HG02763 (cell line): Measurements from ENCODE around the gene NCAPD3.

Experiments
- ATAC-seq: cut with Tn5 transposase; IDR thresholded peaks from one replicate; pipeline ENCODE4 v1.9.1; 2021; ENCODE audit warnings: mild to moderate bottlenecking, moderate library complexity; ENCODE audit not compliant: unreplicated experiment

Gene NCAPD3

DNA sequence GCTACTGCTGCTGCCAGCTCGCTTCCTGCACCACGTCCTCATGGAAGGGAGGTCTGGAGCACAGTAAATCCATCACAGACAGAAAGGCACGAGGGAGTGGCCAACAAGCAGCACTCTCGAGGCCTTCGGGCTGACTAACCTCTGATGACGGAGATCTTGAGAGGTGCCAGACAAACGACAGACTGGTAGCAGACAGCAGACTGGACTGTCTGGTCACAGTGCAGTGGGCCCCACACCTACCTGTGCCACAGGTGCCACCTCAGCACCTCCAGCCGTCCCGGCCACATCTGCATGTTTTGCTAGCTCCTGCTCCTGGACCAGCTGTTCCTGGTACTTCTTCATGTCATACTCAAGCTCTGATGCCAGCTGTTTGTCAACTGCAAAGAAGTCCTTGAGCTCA, 64.1 kb downstream of the NCAPD3 start:
- no peak for ATAC-seq

DNA sequence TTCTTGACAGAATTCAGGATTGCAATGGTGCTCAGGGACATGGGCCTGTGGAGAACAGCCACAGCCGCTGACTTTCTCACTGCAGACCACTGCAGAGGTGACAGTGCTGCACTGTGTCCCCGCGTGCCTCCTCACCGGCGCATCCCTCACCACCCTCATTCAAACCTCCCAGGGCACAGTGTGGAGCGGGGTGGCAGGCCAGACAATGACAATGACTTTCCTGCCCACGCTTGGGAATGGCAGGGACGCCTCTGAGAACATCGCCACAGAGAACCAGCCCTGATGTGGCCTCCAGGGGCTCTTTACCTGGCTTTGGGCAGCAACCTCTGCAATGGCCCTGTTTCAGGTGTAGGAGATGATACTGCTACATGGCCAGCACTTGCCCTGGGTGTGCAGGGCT, 65.7 kb downstream of the NCAPD3 start:
- no peak for ATAC-seq

DNA sequence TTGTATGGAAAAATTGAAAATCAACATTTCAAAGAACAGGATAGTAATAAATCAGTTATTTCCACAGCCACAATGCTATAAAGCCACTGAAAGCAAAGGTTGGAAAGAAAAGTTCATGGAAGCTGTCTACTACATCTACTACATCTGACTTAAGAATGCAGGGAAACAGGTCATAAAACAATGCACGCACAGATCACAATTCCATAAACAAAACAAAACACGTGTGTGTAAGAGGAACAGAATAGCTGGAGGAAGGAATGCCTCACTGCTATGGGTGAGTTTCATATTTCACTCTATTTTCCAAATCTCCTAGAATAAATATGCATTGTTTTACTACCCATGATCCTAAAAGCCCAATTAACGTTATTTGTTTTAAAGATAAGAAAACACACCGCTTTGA, 66.3 kb downstream of the NCAPD3 start:
- ATAC-seq: no peak

DNA sequence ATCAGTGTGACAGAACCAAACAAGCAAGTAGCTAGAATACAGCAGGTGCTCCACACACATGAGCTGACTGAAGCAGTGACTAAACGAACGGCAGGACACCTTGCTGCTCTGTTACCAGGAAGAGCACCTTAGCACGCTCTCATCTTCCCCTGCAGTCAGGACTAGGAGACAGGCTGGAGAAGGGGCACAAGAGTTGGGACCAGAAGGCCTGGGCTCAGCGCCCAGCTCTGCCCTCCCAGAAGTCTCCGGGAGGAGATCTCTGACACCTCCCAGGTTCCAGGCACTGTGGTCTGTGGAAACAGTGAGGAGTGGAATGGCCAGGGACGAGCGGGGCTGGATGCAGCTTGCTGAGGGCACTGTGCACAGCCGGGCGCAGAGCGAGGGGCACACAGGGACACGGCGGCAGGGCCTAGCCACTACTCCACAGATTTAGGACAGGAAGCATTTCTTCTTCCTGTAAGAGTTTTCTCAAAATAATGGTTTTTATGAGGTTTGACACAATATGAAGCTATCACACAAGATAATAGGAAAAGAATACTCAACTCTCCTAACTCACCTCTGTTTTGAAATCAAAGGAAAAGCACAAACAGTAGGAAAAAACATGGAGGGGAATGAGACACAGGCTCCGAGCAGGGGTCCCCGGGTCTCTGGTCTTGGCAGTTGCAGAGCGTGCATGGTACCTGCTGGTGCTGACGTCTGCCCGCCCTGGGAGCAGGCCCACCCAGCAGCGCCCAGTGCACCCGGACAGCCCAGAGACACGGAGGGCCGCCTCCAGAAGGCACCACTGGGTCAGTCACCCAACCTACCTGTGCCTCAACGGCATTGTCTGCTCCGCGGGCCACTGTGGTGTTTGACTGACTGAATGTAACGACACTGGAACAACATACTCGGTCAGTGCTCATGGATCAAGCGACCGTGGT, 67.6 kb downstream of the NCAPD3 start:
- no peak for ATAC-seq

DNA sequence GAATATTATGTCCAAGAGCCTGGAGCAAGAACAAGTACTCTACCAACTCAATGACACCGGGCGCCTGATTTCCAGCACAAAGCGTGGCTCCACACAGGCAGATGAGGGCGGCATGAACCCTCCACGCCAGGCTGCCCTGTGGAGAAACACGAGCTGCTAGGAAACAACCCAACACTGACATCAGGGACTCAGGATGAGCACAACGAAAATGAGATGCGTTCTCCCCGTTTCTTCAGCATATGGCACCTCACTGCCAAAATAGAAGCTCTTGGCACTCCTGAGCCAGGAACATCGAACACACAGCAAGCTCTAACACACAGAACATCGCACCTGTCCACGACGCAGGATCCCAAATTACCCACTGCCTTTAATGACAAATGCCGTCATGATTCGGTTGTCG, 68.3 kb downstream of the NCAPD3 start:
- no peak for ATAC-seq

DNA sequence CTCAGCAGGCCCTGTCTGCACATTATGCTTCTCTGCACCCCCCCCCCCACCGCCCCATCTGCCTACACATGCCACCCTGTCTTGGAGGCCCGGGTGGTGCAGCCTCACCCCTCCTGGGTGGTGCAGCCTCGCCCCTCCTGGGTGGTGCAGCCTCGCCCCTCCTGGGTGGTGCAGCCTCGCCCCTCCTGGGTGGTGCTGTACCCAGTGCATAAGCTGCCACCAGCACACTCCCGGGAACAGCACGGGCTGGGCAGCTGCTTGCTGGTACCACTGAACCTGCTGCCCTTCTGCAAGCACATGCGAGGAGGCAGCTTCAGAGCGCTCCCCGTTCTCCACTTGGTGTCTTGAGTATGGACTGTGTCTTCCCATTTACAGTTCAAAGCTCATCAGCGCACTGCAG, 69.3 kb downstream of the NCAPD3 start:
- ATAC-seq: no peak

DNA sequence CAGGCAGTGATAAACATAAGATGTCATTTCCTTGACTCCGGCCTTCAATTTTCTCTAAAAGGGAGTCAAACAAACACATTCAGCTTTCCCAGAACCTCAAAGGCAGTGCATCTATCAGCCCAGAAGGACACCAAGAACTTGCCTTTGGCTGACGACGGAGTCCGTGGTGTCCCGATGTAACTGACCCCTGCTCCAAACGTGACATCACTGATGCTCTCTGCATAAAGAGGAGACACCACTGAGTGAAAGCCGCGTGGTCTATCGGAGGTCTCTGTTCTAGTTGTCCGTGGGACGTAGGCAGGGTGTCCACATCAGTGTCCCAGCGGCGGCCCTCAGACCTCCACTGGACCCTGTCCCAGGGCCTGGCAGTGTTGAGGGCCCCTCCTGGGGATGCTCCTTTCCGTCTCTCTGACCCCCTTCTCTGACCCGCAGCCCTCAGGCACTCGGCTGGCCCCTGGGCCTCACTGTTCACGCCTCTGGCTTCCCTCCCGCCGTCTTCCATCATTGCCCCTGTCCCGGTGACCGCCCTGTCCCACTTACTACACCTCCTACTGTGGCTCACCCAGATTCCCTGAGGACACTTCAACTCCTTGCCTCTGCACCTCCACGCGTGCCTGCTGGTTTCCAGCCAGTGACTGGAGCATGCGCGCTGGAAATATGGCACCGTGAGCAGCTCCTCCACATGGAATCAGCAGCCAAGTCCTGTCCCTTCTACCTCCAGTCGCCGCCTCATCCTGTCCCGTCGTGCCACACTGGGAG, 70.4 kb downstream of the NCAPD3 start:
- no peak for ATAC-seq

DNA sequence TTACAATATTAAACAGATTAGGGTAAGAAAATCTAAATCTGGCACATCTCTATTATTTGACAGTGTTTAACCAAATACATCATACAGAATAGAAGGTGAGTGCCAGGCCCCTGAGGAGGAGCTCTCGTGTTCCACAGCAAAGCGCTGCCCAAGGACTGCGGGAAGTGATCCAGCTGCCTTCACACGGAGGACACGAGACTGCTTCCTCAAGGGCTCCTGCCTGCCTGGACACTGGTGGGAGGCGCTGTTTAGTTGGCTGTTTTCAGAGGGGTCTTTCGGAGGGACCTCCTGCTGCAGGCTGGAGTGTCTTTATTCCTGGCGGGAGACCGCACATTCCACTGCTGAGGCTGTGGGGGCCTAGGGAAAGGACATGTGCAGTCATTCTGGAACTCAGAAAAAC, 71.1 kb downstream of the NCAPD3 start:
- no peak for ATAC-seq

DNA sequence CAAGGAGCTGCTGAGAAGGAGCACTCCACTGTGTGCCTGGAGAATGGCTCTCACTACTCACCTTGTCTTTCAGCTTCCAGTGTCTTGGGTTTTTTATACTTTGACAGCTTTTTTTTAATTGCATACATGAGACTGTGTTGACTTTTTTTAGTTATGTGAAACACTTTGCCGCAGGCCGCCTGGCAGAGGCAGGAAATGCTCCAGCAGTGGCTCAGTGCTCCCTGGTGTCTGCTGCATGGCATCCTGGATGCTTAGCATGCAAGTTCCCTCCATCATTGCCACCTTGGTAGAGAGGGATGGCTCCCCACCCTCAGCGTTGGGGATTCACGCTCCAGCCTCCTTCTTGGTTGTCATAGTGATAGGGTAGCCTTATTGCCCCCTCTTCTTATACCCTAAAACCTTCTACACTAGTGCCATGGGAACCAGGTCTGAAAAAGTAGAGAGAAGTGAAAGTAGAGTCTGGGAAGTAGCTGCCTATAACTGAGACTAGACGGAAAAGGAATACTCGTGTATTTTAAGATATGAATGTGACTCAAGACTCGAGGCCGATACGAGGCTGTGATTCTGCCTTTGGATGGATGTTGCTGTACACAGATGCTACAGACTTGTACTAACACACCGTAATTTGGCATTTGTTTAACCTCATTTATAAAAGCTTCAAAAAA, 72.6 kb downstream of the NCAPD3 start:
- no peak for ATAC-seq

DNA sequence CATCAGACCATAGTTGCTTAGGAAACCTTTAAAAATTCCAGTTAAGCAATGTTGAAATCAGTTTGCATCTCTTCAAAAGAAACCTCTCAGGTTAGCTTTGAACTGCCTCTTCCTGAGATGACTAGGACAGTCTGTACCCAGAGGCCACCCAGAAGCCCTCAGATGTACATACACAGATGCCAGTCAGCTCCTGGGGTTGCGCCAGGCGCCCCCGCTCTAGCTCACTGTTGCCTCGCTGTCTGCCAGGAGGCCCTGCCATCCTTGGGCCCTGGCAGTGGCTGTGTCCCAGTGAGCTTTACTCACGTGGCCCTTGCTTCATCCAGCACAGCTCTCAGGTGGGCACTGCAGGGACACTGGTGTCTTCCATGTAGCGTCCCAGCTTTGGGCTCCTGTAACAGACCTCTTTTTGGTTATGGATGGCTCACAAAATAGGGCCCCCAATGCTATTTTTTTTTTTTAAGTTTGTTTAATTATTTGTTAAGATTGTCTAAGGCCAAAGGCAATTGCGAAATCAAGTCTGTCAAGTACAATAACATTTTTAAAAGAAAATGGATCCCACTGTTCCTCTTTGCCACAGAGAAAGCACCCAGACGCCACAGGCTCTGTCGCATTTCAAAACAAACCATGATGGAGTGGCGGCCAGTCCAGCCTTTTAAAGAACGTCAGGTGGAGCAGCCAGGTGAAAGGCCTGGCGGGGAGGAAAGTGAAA, 73.4 kb downstream of the NCAPD3 start:
- ATAC-seq: no peak

DNA sequence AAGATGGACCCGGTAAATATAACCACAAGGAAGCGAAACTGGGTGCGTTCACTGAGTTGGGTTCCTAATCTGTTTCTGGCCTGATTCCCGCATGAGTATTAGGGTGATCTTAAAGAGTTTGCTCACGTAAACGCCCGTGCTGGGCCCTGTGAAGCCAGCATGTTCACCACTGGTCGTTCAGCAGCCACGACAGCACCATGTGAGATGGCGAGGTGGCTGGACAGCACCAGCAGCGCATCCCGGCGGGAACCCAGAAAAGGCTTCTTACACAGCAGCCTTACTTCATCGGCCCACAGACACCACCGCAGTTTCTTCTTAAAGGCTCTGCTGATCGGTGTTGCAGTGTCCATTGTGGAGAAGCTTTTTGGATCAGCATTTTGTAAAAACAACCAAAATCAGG, 74.4 kb downstream of the NCAPD3 start:
- ATAC-seq: no peak

DNA sequence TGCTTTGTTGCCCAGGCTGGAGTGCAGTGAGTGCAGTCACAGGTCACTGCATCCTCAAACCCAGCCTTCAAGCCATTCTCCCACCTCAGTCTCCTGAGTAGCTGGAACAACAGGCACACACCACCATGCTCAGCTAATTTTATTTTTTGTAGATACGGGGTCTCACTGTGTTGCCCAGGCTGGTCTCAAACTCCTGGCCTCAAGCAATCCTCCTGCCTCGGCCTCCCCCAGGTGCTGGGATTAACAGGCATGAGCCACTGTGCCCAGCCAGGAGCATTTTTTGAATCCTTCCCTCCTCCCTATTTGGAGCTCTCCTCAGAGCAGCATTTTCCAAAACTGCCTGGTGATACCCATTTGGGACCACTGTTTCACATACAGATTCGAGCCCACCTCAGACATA, 77.2 kb downstream of the NCAPD3 start:
- no peak for ATAC-seq

DNA sequence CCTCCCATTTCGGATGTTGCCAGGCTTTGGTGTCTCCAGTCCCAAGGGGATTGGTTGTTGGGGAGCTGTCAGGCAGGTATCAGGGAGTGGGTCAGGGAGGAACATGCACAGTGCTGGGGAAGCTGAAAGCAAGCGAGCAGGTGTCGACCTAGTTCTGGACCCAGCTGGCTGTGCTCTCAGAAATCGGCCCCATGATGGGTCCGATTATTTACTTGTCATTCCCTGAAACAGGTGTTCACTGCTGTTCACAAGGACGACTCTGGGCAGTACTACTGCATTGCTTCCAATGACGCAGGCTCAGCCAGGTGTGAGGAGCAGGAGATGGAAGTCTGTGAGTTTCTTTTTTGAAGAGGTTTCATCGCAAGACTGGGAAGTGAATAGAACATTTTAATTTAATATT, 78.1 kb downstream of the NCAPD3 start:
- ATAC-seq: no peak

DNA sequence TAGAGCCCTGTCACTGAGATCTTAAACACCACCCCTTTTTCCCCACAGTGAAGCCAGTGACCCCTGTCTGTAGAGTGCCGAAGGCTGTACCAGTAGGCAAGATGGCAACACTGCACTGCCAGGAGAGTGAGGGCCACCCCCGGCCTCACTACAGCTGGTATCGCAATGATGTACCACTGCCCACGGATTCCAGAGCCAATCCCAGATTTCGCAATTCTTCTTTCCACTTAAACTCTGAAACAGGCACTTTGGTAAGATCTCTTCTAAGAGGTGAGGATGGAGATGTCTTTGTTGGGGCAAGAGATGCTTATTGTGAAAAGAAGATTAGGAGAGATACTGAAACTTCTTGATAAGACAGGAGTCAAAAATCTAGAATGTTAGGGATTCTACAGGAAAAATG, 79.0 kb downstream of the NCAPD3 start:
- no peak for ATAC-seq

DNA sequence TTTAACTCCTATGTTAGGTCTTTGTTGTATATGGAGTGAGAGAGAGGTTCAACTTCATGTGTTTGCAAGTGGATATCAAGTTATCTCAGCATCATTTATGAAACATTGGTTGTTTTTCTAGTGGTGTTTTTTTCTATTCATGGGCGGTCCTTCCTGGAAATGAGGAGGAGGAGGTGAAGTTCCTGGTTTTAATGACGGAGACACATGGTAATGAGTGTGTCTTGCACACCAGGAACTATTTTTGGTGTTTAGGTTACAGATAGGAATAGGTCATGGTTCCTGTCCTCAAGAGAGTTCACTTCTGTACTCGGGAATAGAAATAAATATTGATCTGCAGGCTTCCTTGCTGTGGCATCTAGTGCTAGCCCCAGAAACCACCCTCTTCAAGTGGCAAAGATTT, 80.0 kb downstream of the NCAPD3 start:
- ATAC-seq: no peak

DNA sequence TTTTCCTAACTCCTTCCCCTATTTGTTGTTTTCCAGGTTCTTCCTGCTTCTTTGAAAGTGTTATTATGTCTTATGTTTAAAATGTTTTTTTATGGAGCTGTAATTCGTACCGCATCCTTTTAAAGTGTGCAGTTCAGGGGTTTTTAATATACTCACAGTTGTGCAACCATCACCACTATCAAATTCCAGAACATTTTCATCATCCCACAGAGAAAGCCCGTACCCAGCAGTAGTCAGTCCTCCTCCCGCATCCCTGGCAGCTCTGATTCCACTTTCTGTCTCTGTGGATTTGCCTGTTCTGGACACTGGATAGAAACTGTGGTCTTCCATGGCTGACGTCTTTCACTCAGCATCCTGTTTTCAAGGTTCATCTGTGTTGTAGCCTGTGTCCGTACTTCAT, 81.2 kb downstream of the NCAPD3 start:
- no peak for ATAC-seq

DNA sequence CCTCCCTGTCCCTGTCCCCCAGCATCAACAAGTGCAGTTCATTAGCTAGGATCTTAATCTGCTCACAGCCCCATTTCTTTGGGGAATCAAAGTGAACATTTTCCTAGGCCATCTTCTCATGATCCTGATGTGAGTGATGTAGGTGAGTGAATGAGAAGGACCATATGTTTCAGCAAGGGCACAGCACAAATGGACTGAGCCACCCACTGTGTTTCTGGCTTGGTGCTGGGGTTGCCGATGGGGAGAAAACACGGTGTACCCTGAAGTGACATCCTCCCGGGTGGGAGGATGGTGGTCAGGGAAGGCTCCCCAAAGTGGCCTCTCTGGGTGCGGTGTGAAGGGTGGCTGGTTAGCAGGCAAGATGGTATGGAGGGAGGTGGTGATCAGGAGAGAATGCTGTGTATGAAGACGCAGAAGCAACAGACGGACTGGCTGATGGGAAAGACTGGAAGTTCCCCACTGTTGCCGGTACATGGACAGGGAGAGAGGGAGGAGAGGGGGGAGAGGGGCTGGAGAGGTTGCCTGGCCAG, 82.7 kb downstream of the NCAPD3 start:
- ATAC-seq: no peak

DNA sequence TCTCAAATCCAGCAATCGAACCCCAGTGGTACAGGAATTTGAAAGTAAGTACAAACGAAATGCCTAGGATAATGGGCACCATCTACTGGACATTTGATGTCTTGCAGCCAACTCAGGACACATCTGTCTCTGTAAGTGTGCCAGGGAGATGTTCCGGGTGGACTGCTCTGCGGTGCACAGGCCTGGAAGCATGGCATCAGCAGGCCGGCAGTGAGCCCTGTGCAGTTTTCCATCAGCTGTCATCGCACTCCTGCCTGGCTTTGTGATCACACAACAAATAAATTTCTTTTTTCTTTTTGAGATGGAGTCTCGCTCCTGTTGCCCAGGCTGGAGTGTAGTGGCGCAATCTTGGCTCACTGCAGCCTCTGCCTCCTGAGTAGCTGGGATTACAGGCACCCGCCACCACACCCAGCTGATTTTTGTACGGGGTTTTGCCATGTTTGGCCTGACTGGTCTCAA, 83.9 kb downstream of the NCAPD3 start:
- ATAC-seq: no peak

DNA sequence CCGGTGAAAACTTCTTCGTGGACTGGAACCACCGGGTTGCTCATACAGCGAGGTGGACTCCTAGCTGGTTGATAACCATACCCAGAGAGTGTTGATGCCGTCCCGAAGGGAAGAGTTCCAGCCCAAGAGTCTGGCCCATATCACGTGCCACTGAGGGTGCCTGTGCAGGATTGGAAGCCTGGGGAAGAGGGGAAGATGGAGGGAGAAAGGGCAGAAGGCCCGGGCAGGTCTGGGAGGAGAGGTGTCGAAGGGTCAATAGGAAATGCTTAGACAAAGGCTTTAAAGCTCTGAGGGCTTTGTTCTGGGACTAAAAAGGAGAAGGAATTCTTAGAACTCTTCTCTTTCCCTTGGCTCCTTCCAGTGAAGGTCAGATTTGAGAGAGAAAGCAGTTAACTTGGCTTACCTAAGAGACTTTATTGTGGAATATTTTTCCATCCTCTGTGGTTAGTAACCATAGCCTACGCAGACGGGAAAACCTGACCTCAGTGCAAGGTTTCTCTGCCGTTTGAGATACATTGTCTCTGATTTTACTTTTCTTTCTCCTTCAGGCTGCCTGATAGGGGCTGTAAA, 84.4 kb downstream of the NCAPD3 start:
- ATAC-seq: no peak

DNA sequence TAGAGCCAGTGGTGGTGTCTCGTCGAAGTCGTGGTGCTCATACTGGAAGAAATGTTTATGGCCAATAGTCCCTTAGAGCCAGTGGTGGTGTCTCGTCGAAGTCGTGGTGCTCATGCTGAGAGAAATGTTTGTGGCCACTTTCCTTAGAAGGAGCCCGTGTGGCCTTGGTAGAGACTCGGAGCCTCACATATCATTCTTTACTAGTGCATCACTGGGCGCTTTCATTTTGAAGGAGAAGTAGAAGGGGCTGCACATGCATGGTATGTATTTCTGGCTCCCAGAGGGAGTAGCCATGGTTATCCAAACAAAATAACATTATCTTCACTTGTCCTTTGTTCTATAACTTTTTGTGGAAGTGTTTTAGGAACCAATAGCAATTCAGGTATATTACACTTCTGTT, 85.4 kb downstream of the NCAPD3 start:
- ATAC-seq: no peak
